Type B pancreatic cell (in vitro differentiated cells): ENCODE measurements around the gene RNASE7. TPM values are rescaled to one million over a fixed set of nuclear protein-coding genes. Genes with fewer than 3 reads are reported as not detected.
A peak's percentile ranks its signal among the peaks of the same experiment; 100 is the strongest.

Experiments
- DNase-seq: peaks from one replicate; pipeline ENCODE4 v3.0.0; 2021; ENCODE audit warnings: mixed read lengths; ENCODE audit not compliant: unreplicated experiment; ENCODE audit errors: extremely low spot score
- H3K27ac Mint-ChIP-seq: 2 replicates; pipeline ENCODE4 v1.8.0; 2021; ENCODE audit warnings: mild to moderate bottlenecking, mixed read lengths
- H3K27me3 Mint-ChIP-seq: 2 replicates; pipeline ENCODE4 v1.8.0; 2021; ENCODE audit warnings: mixed read lengths
- H3K36me3 Mint-ChIP-seq: 2 replicates; pipeline ENCODE4 v1.8.0; 2021; ENCODE audit warnings: mixed read lengths
- H3K4me1 Mint-ChIP-seq: one replicate; pipeline ENCODE4 v1.8.0; 2021; ENCODE audit warnings: mixed read lengths; ENCODE audit not compliant: unreplicated experiment
- H3K4me3 Mint-ChIP-seq: 2 replicates; pipeline ENCODE4 v1.8.0; 2021; ENCODE audit warnings: mild to moderate bottlenecking, mixed read lengths
- H3K9me3 Mint-ChIP-seq: 2 replicates; pipeline ENCODE4 v1.8.0; 2021; ENCODE audit warnings: mixed read lengths
- long read RNA-seq: library from polyadenylated mRNA; unstranded; transcript quantifications from one replicate; pipeline ENCODE4 v2.0.0, GENCODE V29; 2020
- total RNA-seq: library from RNA; stranded (reverse); gene quantifications from 2 replicates; pipeline ENCODE4 v1.2.1, GENCODE V29; 2021; ENCODE audit warnings: low replicate concordance
- TF ChIP-seq, protein P1 (sequence below): fragments of 200-600 bp; sonication (generic); conservative IDR thresholded peaks from 2 replicates; pipeline ENCODE4 v1.5.0; 2021; ENCODE audit warnings: antibody characterized with exemption, mild to moderate bottlenecking

Gene RNASE7, protein sequence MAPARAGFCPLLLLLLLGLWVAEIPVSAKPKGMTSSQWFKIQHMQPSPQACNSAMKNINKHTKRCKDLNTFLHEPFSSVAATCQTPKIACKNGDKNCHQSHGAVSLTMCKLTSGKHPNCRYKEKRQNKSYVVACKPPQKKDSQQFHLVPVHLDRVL
- total RNA-seq, result 0.55 TPM in 1 of 2 replicates, not detected in the other
- long read RNA-seq, partial matches to known transcripts, result 0 of 2 reads
- long read RNA-seq, other reads (novel, unspliced or antisense), result 0 of 2 reads

DNA sequence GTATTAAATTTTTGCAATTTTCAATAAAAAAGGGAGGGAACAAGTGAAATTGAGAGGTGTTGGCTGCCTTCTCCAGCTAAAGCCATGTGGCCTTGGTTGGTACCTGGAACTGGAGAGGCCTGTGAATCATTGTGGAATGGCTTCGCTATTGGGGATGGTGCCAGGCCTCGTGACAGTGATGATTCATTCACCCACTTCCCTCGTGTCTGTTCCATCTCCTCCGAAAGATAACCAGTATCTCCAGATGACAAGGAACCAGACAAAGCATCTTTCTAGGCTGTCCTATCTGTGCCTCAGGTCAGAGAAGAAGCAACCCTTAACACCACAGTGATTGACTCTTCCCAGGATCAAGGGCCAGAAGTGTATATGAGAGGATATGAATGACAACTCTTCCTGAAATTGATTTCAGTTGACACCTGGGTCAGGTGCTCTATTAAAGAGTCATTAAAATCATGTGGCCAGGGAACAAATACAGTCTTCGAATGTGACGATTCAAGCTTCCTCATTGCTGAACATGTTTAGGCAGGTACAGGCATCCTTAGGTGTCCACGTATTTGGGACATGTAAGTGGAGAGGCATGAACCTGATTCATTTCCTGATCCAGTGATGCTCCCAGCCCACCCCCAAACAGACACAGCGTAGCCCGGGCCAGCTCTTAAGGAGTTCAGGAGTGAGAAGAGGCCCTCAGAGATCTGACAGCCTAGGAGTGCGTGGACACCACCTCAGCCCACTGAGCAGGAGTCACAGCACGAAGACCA, at the start of gene RNASE7:
TSS of gene RNASE7 (plus strand) at position 687 of the 758 bp plus-strand sequence. CDS start 631 bp downstream, outside the sequence.
- no peak for DNase-seq
- Mint-ChIP-seq H3K4me1 (peaks cover 21% of the 10 kb centered on the region), H3K27ac (peak within 1 kb of the TSS; percentile 60), H3K36me3 (no peaks in the 10 kb centered on the region), H3K4me3 (peak within 1 kb of the TSS; percentile 8), H3K27me3 (peaks cover 7% of the 10 kb centered on the region), H3K9me3 (no peaks in the 10 kb centered on the region)
- TF ChIP-seq, protein P1, sequence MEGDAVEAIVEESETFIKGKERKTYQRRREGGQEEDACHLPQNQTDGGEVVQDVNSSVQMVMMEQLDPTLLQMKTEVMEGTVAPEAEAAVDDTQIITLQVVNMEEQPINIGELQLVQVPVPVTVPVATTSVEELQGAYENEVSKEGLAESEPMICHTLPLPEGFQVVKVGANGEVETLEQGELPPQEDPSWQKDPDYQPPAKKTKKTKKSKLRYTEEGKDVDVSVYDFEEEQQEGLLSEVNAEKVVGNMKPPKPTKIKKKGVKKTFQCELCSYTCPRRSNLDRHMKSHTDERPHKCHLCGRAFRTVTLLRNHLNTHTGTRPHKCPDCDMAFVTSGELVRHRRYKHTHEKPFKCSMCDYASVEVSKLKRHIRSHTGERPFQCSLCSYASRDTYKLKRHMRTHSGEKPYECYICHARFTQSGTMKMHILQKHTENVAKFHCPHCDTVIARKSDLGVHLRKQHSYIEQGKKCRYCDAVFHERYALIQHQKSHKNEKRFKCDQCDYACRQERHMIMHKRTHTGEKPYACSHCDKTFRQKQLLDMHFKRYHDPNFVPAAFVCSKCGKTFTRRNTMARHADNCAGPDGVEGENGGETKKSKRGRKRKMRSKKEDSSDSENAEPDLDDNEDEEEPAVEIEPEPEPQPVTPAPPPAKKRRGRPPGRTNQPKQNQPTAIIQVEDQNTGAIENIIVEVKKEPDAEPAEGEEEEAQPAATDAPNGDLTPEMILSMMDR, result no peak

DNA sequence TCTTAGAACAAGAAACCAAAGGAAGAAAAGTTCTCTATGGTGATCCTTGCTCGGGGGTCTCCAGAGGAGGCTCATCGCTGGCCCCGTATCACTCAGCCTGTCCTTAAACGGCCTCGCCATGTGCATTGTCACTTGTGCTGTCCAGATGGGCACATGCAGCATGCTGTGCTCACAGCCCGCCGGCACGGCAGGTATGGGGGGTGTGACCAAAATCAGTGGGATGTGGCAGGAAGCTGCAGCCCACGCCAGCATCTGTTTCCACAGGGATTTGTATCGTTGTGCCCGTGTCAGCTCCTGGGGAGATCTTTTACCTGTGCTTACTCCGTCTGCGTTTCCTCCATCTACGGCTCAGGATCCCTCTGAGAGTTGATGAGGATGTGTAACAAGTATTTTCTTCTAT, 45.6 kb upstream of the RNASE7 start:
- no peaks in the 10 kb centered on the region for H3K9me3 Mint-ChIP-seq
- no peak overlapping the region for H3K27ac Mint-ChIP-seq

DNA sequence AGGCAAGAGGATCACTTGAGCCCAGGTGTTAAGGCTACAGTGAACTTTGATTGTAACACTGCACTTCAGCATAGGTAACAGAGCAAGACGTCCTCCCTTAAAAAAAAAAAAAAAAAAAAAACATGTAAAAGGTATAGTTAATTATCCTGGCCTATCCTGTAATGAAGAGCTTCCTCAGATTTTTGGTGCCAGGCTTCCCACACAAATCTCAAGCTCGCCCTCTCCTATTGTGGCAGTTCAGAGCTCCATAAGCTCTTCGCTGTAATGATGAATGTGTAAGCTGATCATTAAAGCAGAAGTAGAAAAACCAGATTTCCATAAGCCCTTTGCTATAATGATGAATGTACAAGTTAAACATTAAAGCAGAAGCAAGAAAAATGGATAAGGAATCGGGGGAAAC, 45.0 kb upstream of the RNASE7 start:
- peak overlapping the region; percentile 84 for H3K4me3 Mint-ChIP-seq
- no peak for DNase-seq
- H3K4me1 Mint-ChIP-seq, result peaks cover 17% of the 10 kb centered on the region
- H3K9me3 Mint-ChIP-seq, result no peaks in the 10 kb centered on the region
- peak overlapping the region; percentile 96 for H3K27ac Mint-ChIP-seq
- TF ChIP-seq, protein P1, result no peak
- H3K27me3 Mint-ChIP-seq, result no peaks in the 10 kb centered on the region
- H3K36me3 Mint-ChIP-seq, result peaks cover 21% of the 10 kb centered on the region

More for the DNA sequence above, 45.6 kb upstream of the RNASE7 start:
- no peak for DNase-seq
- no peaks in the 10 kb centered on the region for H3K27me3 Mint-ChIP-seq
- no peak overlapping the region for H3K4me3 Mint-ChIP-seq
- TF ChIP-seq, protein P1, result no peak
- peaks cover 17% of the 10 kb centered on the region for H3K4me1 Mint-ChIP-seq
- peaks cover 25% of the 10 kb centered on the region for H3K36me3 Mint-ChIP-seq

DNA sequence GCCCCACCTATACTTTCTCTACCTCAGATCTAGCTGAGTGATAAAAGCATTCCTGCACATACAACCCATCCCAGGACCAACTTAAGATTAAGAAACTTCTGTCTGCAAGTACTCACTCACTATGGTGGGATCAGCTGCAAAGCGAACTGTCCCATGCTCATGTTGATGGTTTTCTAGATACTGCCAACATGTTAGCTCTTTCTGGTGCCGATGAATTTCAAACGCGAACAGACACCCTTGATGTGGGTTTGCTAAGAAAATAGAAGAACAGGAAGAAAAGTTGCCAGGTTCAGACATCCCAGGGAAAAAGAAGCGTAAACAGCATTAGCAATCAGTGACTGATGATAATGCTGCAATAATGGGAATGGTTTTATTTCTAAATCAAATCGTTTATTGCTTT, 44.6 kb upstream of the RNASE7 start:
- H3K36me3 Mint-ChIP-seq, result peaks cover 21% of the 10 kb centered on the region
- no peak for DNase-seq
- H3K9me3 Mint-ChIP-seq, result no peaks in the 10 kb centered on the region
- no peaks in the 10 kb centered on the region for H3K27me3 Mint-ChIP-seq
- TF ChIP-seq, protein P1, result no peak
- peak overlapping the region; percentile 84 for H3K4me3 Mint-ChIP-seq
- peaks cover 17% of the 10 kb centered on the region for H3K4me1 Mint-ChIP-seq
- H3K27ac Mint-ChIP-seq, result peak overlapping the region; percentile 96

DNA sequence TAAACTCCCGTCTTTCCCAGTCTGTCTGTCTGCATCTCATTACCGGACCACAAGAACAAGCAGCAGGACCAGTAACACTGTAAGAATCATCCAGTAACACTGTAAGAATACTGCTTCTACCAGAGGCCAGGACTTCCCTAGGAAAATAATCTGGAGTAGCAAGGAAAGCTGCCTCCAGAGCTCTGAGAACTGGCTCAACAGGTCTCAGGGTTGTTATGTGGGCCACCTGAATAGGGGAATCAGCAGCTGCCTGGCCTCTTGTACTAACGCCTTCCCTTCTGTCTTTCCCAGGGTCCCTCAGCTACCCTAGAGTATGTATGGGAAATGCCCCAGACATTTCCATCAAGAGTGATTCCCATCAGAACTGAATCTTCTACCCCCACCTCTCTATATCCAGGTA, 44.0 kb upstream of the RNASE7 start:
- Mint-ChIP-seq H3K4me1 (peaks cover 17% of the 10 kb centered on the region), H3K27me3 (no peaks in the 10 kb centered on the region), H3K27ac (peak overlapping the region; percentile 96), H3K4me3 (peak overlapping the region; percentile 84), H3K9me3 (no peaks in the 10 kb centered on the region), H3K36me3 (peaks cover 18% of the 10 kb centered on the region)
- no peak for DNase-seq
- TF ChIP-seq, protein P1, result no peak
